Activated T-helper 17 cell treated with anti-CD3 and anti-CD28 coated beads, Interleukin-2, amount 50 U/mL, for 72 hours (primary cell): ENCODE measurements around the gene SFRP5. TPM values are rescaled to one million over a fixed set of nuclear protein-coding genes. Genes with fewer than 3 reads are reported as not detected.
A peak's percentile ranks its signal among the peaks of the same experiment; 100 is the strongest.

Experiments
- ATAC-seq: fragments of 150-1000 bp; cut with Tn5 transposase; replicated peaks from 2 replicates; pipeline ENCODE4 v1.10.0; 2021; ENCODE audit warnings: mild to moderate bottlenecking, moderate library complexity
- H3K27ac Mint-ChIP-seq: one replicate; pipeline ENCODE4 v1.8.0; 2022; ENCODE audit warnings: mixed read lengths
- H3K27me3 Mint-ChIP-seq: one replicate; pipeline ENCODE4 v1.8.0; 2022; ENCODE audit warnings: mixed read lengths
- H3K36me3 Mint-ChIP-seq: one replicate; pipeline ENCODE4 v1.8.0; 2022; ENCODE audit warnings: low read depth, mild to moderate bottlenecking, mixed read lengths
- H3K4me1 Mint-ChIP-seq: one replicate; pipeline ENCODE4 v1.8.0; 2022; ENCODE audit warnings: mixed read lengths
- H3K4me3 Mint-ChIP-seq: one replicate; pipeline ENCODE4 v1.8.0; 2022; ENCODE audit warnings: mild to moderate bottlenecking, mixed read lengths
- H3K9me3 Mint-ChIP-seq: one replicate; pipeline ENCODE4 v1.8.0; 2022; ENCODE audit warnings: mixed read lengths
- total RNA-seq, 2 donors: library from RNA; stranded (reverse); gene quantifications; one replicate each; pipeline ENCODE4 v1.2.3, GENCODE V29; 2022

SFRP5 gene, protein sequence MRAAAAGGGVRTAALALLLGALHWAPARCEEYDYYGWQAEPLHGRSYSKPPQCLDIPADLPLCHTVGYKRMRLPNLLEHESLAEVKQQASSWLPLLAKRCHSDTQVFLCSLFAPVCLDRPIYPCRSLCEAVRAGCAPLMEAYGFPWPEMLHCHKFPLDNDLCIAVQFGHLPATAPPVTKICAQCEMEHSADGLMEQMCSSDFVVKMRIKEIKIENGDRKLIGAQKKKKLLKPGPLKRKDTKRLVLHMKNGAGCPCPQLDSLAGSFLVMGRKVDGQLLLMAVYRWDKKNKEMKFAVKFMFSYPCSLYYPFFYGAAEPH
- not detected for total RNA-seq

DNA sequence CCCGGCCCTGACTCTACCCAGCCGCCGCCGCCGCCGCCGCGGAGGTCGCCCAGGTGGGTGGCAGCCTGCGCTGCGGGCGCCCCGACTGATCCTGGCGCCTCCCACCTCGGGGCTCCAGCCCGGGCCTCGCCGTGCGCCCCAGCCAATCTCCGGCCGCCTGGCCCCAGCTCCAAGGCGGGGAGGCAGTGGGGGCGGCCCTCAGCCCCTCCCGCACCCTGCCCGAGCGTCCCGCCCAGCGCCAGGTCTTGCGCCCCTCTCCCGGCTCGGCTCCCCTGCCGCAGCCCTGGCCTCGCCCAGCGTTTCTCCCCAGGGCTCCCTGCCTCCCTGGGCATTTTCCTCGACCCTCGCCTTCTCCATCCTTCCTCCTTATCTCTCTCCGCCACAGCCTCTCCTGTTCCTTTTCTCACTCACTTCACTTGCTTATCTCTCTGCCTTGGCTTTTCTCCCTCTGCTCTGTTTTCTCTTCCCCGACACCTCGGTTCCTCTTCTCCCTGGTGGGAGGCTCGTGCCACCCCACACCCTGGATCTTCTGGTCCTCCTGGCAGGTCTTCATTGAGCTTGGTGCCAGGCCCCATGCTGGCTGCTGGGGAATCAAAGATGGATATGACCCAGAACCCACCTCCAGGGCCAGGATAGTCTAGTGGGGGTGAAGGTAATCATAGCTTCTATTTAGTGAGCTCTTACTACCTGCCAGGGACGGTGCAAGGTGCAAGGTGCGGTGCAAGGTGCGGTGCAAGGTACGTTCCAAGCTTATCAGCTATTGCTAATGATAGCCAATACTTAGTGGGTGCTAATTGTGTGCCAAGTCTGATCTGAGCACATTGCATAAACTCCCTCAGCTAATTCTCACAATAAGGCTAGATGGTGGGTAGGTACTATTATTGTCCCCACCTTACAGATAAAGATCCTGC is at the start of gene SFRP5:
TSS of gene SFRP5 (minus strand) at position 87 of the 911 bp plus-strand sequence. CDS start 166 bp downstream, outside the sequence.
- Mint-ChIP-seq H3K27me3 (peaks cover 34% of the 10 kb centered on the region), H3K36me3 (peaks cover 6% of the 10 kb centered on the region), H3K27ac (no peak within 1 kb of the TSS), H3K4me1 (peaks cover 5% of the 10 kb centered on the region), H3K9me3 (no peaks in the 10 kb centered on the region), H3K4me3 (peak within 1 kb of the TSS; percentile 43)
- ATAC-seq, result no peak

DNA sequence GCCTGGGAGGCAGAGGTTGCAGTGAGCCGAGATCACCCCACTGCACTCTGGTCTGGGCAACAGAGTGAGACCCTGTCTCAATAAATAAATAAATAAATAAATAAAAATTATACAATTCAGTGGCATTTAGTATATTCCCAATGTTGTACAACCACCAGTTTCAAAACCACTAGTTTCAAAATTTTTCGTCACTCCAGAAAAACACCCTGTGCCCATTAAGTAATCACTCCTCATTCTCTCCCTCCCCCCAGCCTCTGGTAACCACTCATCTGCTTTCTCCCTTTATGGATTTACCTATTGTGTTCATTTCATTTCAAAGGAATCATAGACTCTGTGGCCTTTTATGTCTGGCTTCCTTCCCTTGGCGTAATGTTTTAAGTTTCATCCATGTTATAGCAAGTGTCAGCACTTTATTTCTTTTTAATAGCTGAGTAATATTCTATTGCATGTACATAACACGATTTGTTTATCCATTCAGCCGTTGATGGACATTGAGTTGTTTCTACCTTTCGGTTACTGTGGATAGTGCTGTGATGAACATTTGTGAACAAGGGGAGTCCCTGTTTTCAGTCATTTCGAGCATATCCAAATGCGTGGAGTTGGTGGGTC is 48.4 kb upstream of the SFRP5 start:
- H3K36me3 Mint-ChIP-seq, result no peaks in the 10 kb centered on the region
- H3K27ac Mint-ChIP-seq, result no peak overlapping the region

DNA sequence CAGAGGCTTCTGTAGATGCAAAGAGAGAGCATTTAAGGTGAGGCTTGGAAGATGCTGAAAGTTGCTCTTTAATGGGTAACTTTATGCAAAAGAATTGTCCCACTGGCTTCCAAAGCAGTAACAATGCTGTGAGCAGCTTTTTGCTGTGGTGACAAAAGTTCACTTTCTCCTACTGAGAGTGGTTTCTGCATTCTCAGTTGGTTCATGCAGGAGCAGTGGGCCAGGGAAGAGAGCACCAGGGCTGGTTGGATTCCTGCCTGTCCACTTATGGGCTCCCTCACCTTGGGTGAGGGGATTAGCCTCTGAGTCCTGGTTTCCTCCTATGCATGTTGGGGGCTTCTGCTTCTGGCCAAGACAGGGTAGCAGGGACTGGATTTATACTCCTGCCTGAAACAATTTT is 46.8 kb upstream of the SFRP5 start:
- H3K36me3 Mint-ChIP-seq, result no peaks in the 10 kb centered on the region
- peaks cover 2% of the 10 kb centered on the region for H3K27me3 Mint-ChIP-seq
- no peak overlapping the region for H3K4me3 Mint-ChIP-seq
- no peak for ATAC-seq
- no peak overlapping the region for H3K27ac Mint-ChIP-seq
- no peaks in the 10 kb centered on the region for H3K4me1 Mint-ChIP-seq
- H3K9me3 Mint-ChIP-seq, result no peaks in the 10 kb centered on the region

More for the DNA sequence above, 48.4 kb upstream of the SFRP5 start:
- peaks cover 2% of the 10 kb centered on the region for H3K27me3 Mint-ChIP-seq
- no peaks in the 10 kb centered on the region for H3K9me3 Mint-ChIP-seq
- H3K4me1 Mint-ChIP-seq, result no peaks in the 10 kb centered on the region
- no peak overlapping the region for H3K4me3 Mint-ChIP-seq
- ATAC-seq, result no peak

DNA sequence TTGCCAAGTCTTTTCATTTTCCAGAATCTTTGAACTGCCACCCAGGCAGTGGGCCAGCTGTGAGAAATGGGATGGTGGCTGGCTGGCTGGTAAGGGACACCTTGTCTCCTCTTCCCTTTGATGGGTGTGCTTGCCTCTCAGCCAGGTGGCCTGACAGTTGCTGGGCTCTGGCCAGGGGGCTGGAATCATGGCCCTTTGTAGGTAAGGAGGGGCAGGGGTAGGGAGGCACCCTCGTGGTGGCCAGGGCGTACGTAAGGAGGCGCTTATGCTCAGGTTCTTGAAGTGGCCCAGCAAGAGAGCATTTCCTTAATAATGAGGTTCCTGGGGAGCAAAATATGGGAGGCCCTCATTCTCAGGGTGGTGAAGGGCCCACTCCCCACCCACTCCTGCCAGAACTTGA is 44.8 kb upstream of the SFRP5 start:
- no peak for ATAC-seq
- Mint-ChIP-seq H3K9me3 (no peaks in the 10 kb centered on the region), H3K27ac (no peak overlapping the region), H3K27me3 (peaks cover 2% of the 10 kb centered on the region), H3K36me3 (no peaks in the 10 kb centered on the region), H3K4me3 (no peak overlapping the region), H3K4me1 (no peaks in the 10 kb centered on the region)

DNA sequence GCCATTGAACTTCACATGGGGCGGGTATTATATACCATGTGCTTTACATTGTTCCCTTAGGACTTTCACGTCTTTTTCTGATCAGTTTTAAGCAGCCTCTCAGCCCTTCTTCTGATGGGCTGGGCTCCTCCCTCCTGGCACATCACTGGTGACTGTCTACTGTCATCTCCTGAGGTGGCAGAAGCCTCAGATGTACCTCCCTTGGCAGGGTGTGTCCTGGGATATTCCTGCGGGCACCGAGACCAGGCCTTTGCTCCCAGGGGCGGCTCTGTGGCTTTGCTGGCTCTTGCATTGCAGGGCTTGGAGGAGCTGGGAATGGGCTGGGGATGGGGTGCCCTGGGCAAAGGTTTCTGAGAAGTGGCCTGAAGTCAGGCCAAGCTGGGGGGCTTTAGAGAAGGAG is 43.2 kb upstream of the SFRP5 start:
- Mint-ChIP-seq H3K4me1 (no peaks in the 10 kb centered on the region), H3K36me3 (no peaks in the 10 kb centered on the region), H3K9me3 (no peaks in the 10 kb centered on the region), H3K27ac (no peak overlapping the region), H3K4me3 (no peak overlapping the region), H3K27me3 (no peaks in the 10 kb centered on the region)
- no peak for ATAC-seq

DNA sequence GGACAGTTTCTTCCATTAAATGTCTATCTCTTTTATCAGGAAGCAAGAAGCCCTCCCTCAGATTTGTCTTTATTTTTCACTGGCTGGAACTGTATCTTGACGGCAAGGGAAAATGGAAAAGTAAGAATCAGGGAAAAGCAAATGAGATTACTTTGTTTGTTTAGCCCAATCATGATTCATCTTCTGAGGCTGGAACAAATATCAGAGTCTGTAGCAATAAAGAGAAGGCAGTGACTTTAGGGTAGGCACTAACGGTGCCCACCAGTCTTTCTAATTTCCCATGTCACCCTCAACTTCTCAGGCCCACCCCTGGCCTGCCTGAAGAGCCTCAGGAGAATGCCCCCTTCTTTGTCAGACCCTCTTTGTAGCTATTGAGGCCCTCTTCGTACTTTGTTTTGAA is 41.5 kb upstream of the SFRP5 start:
- Mint-ChIP-seq H3K9me3 (no peaks in the 10 kb centered on the region), H3K27ac (no peak overlapping the region), H3K4me1 (no peaks in the 10 kb centered on the region), H3K36me3 (no peaks in the 10 kb centered on the region), H3K4me3 (no peak overlapping the region), H3K27me3 (no peaks in the 10 kb centered on the region)
- no peak for ATAC-seq

DNA sequence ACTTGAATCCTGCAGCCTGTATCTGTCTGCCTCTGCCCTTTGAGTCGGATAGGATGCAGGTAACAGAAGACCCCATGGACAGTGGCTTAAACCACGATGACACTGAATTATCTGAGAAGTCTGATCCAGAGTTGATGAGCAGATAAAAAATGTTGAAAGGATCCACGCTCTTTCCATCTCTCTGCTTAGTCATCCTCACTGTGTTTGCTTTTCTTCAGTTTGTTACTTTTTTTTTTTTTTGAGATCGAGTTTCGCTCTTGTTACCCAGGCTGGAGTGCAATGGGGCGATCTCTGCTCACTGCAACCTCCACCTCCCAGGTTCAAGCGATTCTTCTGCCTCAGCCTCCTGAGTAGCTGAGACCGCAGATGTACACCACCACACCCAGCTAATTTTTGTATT is 40.9 kb upstream of the SFRP5 start:
- Mint-ChIP-seq H3K4me1 (no peaks in the 10 kb centered on the region), H3K36me3 (no peaks in the 10 kb centered on the region), H3K4me3 (no peak overlapping the region), H3K27ac (no peak overlapping the region), H3K27me3 (no peaks in the 10 kb centered on the region), H3K9me3 (no peaks in the 10 kb centered on the region)
- no peak for ATAC-seq

DNA sequence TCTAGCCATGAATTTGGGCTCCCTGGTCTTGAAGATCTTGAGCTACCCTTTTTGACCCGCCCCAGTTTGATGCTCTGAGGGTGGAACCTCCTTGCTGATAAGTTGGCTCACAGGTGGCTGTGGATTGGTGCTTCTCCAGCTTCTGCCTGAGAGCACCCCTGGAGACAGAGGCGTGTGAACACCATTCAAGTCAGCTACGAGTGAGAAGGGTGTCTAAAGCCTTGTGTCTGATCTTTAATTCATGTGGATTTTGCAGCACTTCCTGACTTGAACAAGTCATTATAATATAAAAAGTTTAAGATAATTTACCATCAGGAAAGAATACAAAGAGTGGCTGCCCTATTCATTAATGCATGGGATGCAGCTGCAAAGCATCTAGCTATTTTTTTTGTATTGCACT is 40.2 kb upstream of the SFRP5 start:
- Mint-ChIP-seq H3K4me3 (no peak overlapping the region), H3K9me3 (no peaks in the 10 kb centered on the region)

DNA sequence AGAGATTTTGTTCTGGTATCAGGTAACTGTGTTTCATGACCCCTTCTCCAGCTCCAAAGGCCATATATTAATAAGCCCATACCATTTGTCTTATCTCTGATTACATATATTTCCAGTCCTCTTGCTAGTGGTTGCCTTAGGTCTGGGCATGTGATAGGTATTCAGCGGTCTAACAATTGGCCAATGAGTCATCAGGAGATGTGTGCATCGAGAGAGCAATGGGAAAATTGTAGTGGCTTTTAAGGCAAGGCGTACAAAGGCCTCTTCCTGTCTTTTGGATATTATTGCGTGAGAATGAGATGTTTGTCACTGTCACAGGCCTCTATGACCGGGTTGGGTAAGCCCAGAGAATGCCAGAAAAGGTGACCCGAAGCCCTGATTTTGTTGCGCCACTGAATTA is 38.6 kb upstream of the SFRP5 start:
- Mint-ChIP-seq H3K27ac (no peak overlapping the region), H3K36me3 (no peaks in the 10 kb centered on the region), H3K27me3 (no peaks in the 10 kb centered on the region), H3K9me3 (no peaks in the 10 kb centered on the region), H3K4me3 (no peak overlapping the region), H3K4me1 (no peaks in the 10 kb centered on the region)
- no peak for ATAC-seq

More for the DNA sequence above, 40.2 kb upstream of the SFRP5 start:
- H3K27ac Mint-ChIP-seq, result no peak overlapping the region
- no peak for ATAC-seq
- H3K36me3 Mint-ChIP-seq, result no peaks in the 10 kb centered on the region
- H3K27me3 Mint-ChIP-seq, result no peaks in the 10 kb centered on the region
- no peaks in the 10 kb centered on the region for H3K4me1 Mint-ChIP-seq

DNA sequence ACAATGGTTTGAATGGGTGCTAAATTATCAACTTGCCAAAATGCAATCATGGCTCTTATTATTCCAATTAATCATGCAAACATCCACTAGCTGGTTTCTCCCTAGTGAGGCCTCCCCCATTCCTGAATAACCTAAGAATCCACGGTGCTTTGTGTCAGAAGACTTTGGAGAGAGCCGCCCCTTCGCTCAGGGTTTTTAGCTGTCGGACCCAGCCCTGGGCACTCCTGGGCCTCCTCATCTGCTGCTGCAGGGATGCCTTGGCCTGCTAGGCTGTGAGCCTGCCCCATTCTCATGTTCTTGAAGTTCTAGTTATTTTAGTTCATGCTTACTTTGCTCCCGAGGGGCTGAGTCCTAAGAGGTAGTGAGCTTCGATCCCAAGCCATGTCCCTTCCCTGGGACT is 34.1 kb upstream of the SFRP5 start:
- Mint-ChIP-seq H3K9me3 (no peaks in the 10 kb centered on the region), H3K4me3 (no peak overlapping the region), H3K27ac (no peak overlapping the region), H3K36me3 (no peaks in the 10 kb centered on the region), H3K4me1 (no peaks in the 10 kb centered on the region), H3K27me3 (no peaks in the 10 kb centered on the region)
- ATAC-seq, result no peak

DNA sequence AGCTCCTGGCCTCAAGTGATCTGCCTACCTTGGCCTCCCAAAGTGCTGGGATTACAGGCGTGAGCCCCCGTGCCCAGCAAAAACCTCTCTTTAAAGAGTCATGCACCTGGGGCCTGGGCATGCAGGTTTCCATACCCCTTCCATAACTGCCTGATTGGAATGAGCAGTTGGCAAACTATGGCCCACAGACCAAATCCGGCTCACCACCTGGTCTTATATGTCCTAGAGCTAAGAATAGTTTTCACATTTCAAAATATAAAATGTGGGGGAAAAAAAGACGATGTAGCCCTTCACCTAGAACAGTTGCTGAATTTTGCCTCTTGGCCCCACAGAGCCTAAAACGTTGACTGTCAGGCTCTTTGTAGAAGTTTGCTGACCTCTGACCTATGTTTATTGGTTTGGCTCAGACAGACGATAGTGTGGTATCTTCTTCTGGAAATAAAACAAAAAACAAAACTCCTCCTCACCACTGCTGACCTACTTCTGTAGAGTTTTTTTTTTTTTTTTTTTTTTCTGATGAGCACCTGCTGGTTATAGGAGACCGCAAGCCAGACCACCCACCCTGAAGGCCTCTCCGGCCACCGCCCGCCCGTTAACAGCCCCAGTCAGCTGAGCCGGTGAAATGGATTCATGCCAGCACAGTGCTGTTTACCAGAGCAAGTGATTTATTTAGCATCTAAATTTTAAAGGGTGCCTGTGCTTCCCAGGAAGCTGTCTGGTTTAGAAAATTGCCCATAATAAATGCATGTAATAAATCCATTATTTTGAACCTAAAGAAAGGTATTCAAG is 33.5 kb upstream of the SFRP5 start:
- Mint-ChIP-seq H3K36me3 (no peaks in the 10 kb centered on the region), H3K4me3 (no peak overlapping the region), H3K27me3 (no peaks in the 10 kb centered on the region), H3K9me3 (no peaks in the 10 kb centered on the region), H3K27ac (no peak overlapping the region), H3K4me1 (no peaks in the 10 kb centered on the region)
- peak; percentile 44 for ATAC-seq

DNA sequence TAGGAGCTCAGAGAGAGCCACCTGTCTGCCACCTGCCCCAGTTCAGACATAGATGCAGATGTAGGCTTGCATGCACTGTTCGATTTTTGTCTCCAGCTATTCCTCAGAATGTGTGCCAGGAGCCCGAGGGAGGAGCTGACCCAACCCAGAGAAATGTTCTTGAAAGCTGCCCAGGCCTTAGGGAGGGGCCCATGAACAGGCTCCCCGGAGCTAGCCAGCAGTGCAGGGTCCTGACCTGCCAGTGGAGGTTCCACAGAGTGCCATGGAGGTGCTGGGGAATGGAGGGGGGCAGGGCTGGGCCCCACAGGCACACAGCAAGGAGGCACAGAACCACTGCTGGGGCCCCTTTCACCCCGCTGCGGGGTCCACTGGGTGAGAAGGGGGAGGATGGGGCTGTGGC is 29.6 kb upstream of the SFRP5 start:
- Mint-ChIP-seq H3K27me3 (no peaks in the 10 kb centered on the region), H3K9me3 (peaks cover 2% of the 10 kb centered on the region), H3K4me1 (peaks cover 4% of the 10 kb centered on the region), H3K36me3 (no peaks in the 10 kb centered on the region), H3K4me3 (no peak overlapping the region), H3K27ac (peak overlapping the region; percentile 12)
- ATAC-seq, result no peak

DNA sequence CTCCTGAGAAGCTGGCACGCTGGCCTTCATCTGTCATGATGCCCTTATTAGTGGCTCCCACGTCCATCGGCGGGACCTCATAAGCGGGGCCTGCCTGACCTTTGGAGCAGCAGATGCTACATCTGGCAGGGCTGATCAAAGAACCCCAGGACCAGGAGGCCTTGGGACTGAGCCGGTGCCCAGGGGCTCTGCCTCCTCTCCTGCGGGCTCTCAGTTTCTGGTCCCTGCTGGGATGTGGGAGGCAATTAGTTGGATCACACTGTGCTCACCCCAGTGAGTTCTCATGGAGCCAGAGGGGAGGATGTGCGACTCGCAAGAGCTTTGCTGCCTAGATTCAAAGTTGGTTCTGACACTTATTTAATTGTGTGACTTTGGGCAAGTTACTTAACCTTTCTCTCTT is 28.7 kb upstream of the SFRP5 start:
- H3K4me3 Mint-ChIP-seq, result no peak overlapping the region
- peaks cover 7% of the 10 kb centered on the region for H3K4me1 Mint-ChIP-seq
- ATAC-seq, result no peak
- H3K9me3 Mint-ChIP-seq, result peaks cover 5% of the 10 kb centered on the region
- no peaks in the 10 kb centered on the region for H3K36me3 Mint-ChIP-seq
- no peak overlapping the region for H3K27ac Mint-ChIP-seq
- H3K27me3 Mint-ChIP-seq, result no peaks in the 10 kb centered on the region

DNA sequence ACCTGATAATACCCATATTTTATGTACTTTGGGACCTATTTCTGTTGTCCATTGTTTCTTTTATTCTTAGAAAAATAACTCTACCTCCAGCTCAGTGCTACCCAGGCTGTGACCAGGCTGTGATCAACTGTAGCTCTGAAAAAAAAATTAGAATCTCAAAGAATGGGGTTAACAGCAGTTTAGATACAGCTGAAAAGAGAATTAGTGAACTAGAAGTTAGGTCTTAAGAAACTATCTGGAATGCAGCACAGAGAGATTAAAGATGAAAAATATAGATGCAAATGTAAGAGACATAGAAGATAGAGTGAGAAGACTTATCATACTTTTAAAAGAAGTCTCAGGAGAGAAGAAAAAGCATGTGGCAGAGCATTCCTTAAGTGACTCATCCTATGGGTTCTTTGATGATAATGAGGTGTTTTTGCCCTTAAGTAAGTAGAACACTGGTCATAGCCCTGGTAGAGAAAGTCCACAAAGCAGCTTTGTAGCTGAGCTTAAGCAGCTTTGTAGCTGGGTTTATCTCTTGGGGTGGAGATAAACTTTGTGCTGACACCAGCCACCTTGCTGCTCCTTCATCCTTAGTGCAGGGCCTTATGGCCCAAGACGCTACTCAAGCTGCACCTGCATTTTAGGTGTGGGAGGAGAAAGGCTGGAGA is 27.3 kb upstream of the SFRP5 start:
- Mint-ChIP-seq H3K27me3 (no peaks in the 10 kb centered on the region), H3K4me1 (peaks cover 7% of the 10 kb centered on the region), H3K27ac (no peak overlapping the region), H3K36me3 (no peaks in the 10 kb centered on the region), H3K4me3 (no peak overlapping the region), H3K9me3 (peaks cover 5% of the 10 kb centered on the region)
- no peak for ATAC-seq
